H1 (cell line): ENCODE results near the gene RRP1.

Source experiments
- EP300 ChIP-seq, 2 experiments: IDR thresholded peaks; 1 replicate in 1 of 2; 2 replicates in 1 of 2; pipeline ENCODE4 v1.6.1; 2011 to 2012; ENCODE audit warnings: low read depth in 2 of 2, low read length in 2 of 2, mild to moderate bottlenecking in 2 of 2, borderline replicate concordance in 1 of 2, inconsistent platforms in 1 of 2, moderate library complexity in 1 of 2
- POLR2AphosphoS5 ChIP-seq: IDR thresholded peaks from 2 replicates; pipeline ENCODE4 v1.6.1; 2011; ENCODE audit warnings: low read depth, low read length
- RBBP5 ChIP-seq: IDR thresholded peaks from 2 replicates; pipeline ENCODE4 v1.7.1; 2012; ENCODE audit warnings: low read depth, mild to moderate bottlenecking, inconsistent platforms, low read length, moderate library complexity, borderline replicate concordance

GRCh38 chr21:43826623-43826974, 37.2 kb downstream of the RRP1 start:
- TF ChIP-seq RBBP5 (no peak), EP300 (IDR thresholded peaks at IDR 0.05; ENCODE audit: borderline replicate concordance in 1 of 2, low read depth in 2 of 2, low read length in 2 of 2) (no peak), POLR2AphosphoS5 (no peak)
